ENCODE measurements around the gene AKR1A1.
"Not testable (repeated sequence)": the region's sequence is repeated elsewhere in the genome, so short reads cannot be mapped to it uniquely, and the experiment has no call there.

GRCh38 chr1:45518366-45518765 lies 32.3 kb upstream of the AKR1A1 start:
- TF ChIP-seq CTCF (IDR thresholded peaks at IDR 0.05; ENCODE audit: insufficient read depth, low read length); REST (IDR thresholded peaks at IDR 0.05; ENCODE audit: insufficient replicate concordance, low read depth); SPI1 (IDR thresholded peaks at IDR 0.05; ENCODE audit: borderline replicate concordance, low read depth); GABPA (IDR thresholded peaks at IDR 0.05; ENCODE audit: low read depth): not testable (repeated sequence)
